HAP-1 (cell line): Measurements from ENCODE around the gene VIM.
A peak's percentile ranks its signal among the peaks of the same experiment; 100 is the strongest.

ENCODE experiments used
- DNase-seq, 2 experiments: peaks; one replicate each; pipeline ENCODE4 v3.0.0-alpha.2; 2016 to 2020; ENCODE audit warnings: low spot score in 2 of 2
- H3K27me3 ChIP-seq: fragments of 250-450 bp; sonication (Bioruptor Pico); 2 replicates; pipeline ENCODE4 v1.5.1; 2020; ENCODE audit warnings: low read depth, mild to moderate bottlenecking, moderate library complexity
- H3K36me3 ChIP-seq: fragments of 250-450 bp; sonication (Bioruptor Pico); replicated peaks from 2 replicates; pipeline ENCODE4 v1.5.1; 2020; ENCODE audit warnings: mild to moderate bottlenecking
- H3K4me1 ChIP-seq: fragments of 250-450 bp; sonication (Bioruptor Pico); 2 replicates; pipeline ENCODE4 v1.5.1; 2020; ENCODE audit warnings: mild to moderate bottlenecking
- H3K4me3 ChIP-seq: fragments of 250-450 bp; sonication (Bioruptor Pico); 2 replicates; pipeline ENCODE4 v1.5.1; 2020; ENCODE audit warnings: mild to moderate bottlenecking, moderate library complexity
- H3K9me3 ChIP-seq: fragments of 250-450 bp; sonication (Bioruptor Pico); 2 replicates; pipeline ENCODE4 v1.5.1; 2020; ENCODE audit warnings: mild to moderate bottlenecking, moderate library complexity
- in situ Hi-C: fragments of 300-500 bp; cut with MboI; formaldehyde crosslinking; loops from 3 replicates; pipeline ENCODE4 v1.14.3; 2020; ENCODE audit warnings: low sequenced_read_pairs, inconsistent platforms, mixed read lengths

The VIM gene

DNA sequence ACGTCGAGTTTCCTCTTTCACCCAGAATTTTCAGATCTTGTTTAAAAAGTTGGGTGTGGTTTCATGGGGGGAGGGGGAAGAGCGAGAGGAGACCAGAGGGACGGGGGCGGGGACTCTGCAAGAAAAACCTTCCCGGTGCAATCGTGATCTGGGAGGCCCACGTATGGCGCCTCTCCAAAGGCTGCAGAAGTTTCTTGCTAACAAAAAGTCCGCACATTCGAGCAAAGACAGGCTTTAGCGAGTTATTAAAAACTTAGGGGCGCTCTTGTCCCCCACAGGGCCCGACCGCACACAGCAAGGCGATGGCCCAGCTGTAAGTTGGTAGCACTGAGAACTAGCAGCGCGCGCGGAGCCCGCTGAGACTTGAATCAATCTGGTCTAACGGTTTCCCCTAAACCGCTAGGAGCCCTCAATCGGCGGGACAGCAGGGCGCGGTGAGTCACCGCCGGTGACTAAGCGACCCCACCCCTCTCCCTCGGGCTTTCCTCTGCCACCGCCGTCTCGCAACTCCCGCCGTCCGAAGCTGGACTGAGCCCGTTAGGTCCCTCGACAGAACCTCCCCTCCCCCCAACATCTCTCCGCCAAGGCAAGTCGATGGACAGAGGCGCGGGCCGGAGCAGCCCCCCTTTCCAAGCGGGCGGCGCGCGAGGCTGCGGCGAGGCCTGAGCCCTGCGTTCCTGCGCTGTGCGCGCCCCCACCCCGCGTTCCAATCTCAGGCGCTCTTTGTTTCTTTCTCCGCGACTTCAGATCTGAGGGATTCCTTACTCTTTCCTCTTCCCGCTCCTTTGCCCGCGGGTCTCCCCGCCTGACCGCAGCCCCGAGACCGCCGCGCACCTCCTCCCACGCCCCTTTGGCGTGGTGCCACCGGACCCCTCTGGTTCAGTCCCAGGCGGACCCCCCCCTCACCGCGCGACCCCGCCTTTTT lies at the start of gene VIM:
VIM (plus strand) TSS at position 151 of the 925 bp plus-strand sequence. CDS start 1,182 bp downstream, outside the sequence.
- peak within 1 kb of the TSS; percentile 81 for H3K4me3 ChIP-seq
- H3K36me3 ChIP-seq = peaks cover 33% of the 10 kb centered on the region
- peaks cover 27% of the 10 kb centered on the region for H3K4me1 ChIP-seq
- no peaks in the 10 kb centered on the region for H3K27me3 ChIP-seq
- DNase-seq = peak; percentile 72 to 85
- in situ Hi-C loops = no loop called here
- H3K9me3 ChIP-seq = 0 out of 2 replicates have a peak, but pooled peaks cover 2% of the 10 kb centered on the region

- Histone ChIP-seq H3K36me3 (no peaks in the 10 kb centered on the region), H3K9me3 (no peaks in the 10 kb centered on the region), H3K27me3 (no peaks in the 10 kb centered on the region), H3K4me1 (peaks cover 14% of the 10 kb centered on the region), H3K4me3 (no peak overlapping the region)
- no peak for DNase-seq
- in situ Hi-C loops = no loop called here
These were observed 49.0 kb upstream of the VIM start for GRCh38 chr10:17179002-17179401.

- no peak for DNase-seq
- in situ Hi-C loops = no loop called here
- Histone ChIP-seq H3K27me3 (no peaks in the 10 kb centered on the region), H3K36me3 (no peaks in the 10 kb centered on the region), H3K4me1 (peaks cover 15% of the 10 kb centered on the region), H3K9me3 (no peaks in the 10 kb centered on the region), H3K4me3 (no peak overlapping the region)
These were observed 46.9 kb upstream of the VIM start for GRCh38 chr10:17181110-17181509.

GRCh38 chr10:17181751-17182150 lies 46.3 kb upstream of the VIM start:
- Histone ChIP-seq H3K4me1 (peaks cover 15% of the 10 kb centered on the region), H3K36me3 (no peaks in the 10 kb centered on the region), H3K27me3 (no peaks in the 10 kb centered on the region), H3K4me3 (no peak overlapping the region), H3K9me3 (no peaks in the 10 kb centered on the region)
- no peak for DNase-seq
- in situ Hi-C loops = no loop called here

GRCh38 chr10:17183110-17183509 lies 44.9 kb upstream of the VIM start:
- Histone ChIP-seq H3K4me1 (peaks cover 15% of the 10 kb centered on the region), H3K9me3 (no peaks in the 10 kb centered on the region), H3K4me3 (no peak overlapping the region), H3K36me3 (no peaks in the 10 kb centered on the region), H3K27me3 (no peaks in the 10 kb centered on the region)
- DNase-seq = no peak
- in situ Hi-C loops = no loop called here

DNA sequence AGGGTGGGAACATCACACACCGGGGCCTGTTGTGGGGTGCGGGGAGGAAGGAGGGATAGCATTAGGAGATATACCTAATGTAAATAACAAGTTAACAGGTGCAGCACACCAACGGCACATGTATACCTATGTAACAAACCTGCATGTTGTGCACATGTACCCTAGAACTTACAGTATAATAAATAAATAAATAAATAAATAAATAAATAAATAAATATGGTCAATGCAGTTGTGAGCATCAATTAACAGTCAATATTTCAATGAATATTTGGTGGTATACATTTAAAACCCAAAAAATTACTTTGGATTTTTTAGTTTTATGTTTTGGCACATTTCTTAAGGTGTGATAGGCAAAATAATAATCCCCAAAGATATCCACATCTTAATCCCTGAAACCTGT lies 42.2 kb upstream of the VIM start:
- DNase-seq = no peak
- no peak overlapping the region for H3K4me3 ChIP-seq
- H3K9me3 ChIP-seq = no peaks in the 10 kb centered on the region
- in situ Hi-C loops = no loop called here
- peaks cover 19% of the 10 kb centered on the region for H3K4me1 ChIP-seq
- H3K27me3 ChIP-seq = no peaks in the 10 kb centered on the region
- no peaks in the 10 kb centered on the region for H3K36me3 ChIP-seq

DNA sequence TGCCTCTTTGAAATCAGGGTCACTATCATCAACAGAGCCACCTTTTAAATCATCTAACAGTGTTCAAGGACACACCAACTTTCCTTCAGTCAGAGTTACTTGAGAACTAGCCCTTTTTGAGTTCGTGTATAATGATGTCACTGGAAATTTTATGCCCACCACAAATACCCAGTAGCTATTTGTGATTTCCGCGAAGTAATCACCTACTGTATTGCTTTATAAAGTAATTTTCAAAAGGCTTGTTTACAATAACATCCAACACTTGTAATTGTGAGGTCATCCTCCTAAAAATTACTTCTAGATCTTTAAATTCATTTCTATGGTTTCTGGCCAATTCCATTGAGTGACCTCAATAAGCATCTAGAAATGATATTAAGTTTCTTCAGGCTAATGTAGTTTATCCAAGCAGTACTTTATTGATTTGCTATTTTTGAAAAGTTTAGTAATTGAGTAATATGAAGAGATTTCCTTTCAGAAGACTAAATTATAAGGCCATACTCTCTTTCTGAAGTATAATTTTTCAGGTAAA lies 39.3 kb upstream of the VIM start:
- Histone ChIP-seq H3K36me3 (no peaks in the 10 kb centered on the region), H3K27me3 (no peaks in the 10 kb centered on the region), H3K4me3 (no peak overlapping the region), H3K9me3 (no peaks in the 10 kb centered on the region), H3K4me1 (peaks cover 10% of the 10 kb centered on the region)
- in situ Hi-C loops = no loop called here
- DNase-seq = no peak

GRCh38 chr10:17190602-17191001 lies 37.4 kb upstream of the VIM start:
- no peaks in the 10 kb centered on the region for H3K36me3 ChIP-seq
- in situ Hi-C loops = no loop called here
- peaks cover 6% of the 10 kb centered on the region for H3K4me1 ChIP-seq
- H3K27me3 ChIP-seq = no peaks in the 10 kb centered on the region
- no peaks in the 10 kb centered on the region for H3K9me3 ChIP-seq
- H3K4me3 ChIP-seq = no peak overlapping the region
- DNase-seq = peak in 1 of 2 experiments; percentile 38

DNA sequence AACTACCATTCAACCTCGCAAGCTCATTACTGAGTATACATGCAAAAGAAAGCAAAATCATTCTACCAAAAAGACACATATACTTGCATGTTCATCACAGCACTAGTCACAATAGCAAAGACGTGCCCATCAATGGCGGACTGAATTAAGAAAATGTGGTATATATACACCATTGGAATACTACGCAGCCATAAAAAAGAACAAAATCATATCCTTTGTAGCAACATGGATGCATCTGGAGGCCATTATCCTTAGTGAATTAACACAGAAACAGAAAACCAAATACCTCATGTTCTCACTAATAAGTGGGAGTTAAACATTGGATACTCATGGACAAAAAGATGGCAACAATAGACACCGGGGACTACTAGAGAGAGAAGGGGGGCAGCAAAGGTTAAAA lies 33.0 kb upstream of the VIM start:
- Histone ChIP-seq H3K9me3 (no peaks in the 10 kb centered on the region), H3K27me3 (no peaks in the 10 kb centered on the region), H3K4me1 (peaks cover 25% of the 10 kb centered on the region), H3K36me3 (no peaks in the 10 kb centered on the region), H3K4me3 (no peak overlapping the region)
- in situ Hi-C loops = no loop called here
- DNase-seq = no peak

- peaks cover 21% of the 10 kb centered on the region for H3K4me1 ChIP-seq
- in situ Hi-C loops = no loop called here
These were observed 32.0 kb upstream of the VIM start for GRCh38 chr10:17196045-17196444.

GRCh38 chr10:17196573-17196972 lies 31.5 kb upstream of the VIM start:
- Histone ChIP-seq H3K9me3 (no peaks in the 10 kb centered on the region), H3K4me3 (no peak overlapping the region), H3K4me1 (peaks cover 21% of the 10 kb centered on the region), H3K27me3 (no peaks in the 10 kb centered on the region), H3K36me3 (no peaks in the 10 kb centered on the region)
- in situ Hi-C loops = no loop called here
- DNase-seq = no peak

More at GRCh38 chr10:17196045-17196444, 32.0 kb upstream of the VIM start:
- DNase-seq = no peak
- no peaks in the 10 kb centered on the region for H3K27me3 ChIP-seq
- no peak overlapping the region for H3K4me3 ChIP-seq
- no peaks in the 10 kb centered on the region for H3K9me3 ChIP-seq
- H3K36me3 ChIP-seq = no peaks in the 10 kb centered on the region

DNA sequence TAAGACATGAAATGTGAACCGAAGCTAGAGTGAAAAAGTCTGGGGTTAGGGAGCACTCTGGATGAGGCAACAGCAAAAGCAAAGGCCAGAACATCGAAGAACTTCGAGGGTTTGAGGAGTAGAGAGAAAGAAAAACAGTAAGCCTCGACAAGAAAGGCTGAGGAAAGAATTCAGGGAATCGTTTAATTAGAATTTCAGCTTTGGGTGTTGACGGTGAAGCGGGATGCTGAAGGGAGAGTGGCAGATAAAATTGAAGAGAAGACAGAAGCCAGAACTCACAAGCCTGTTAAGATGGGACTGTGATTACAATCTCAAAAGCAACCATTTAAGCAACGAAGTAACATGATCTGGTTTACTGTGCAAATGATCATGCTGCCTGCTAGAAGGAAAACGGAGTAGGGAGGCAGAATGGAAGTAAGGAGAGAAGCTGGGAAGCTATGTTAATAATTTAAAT lies 28.7 kb upstream of the VIM start:
- Histone ChIP-seq H3K27me3 (no peaks in the 10 kb centered on the region), H3K4me3 (peak overlapping the region; percentile 73), H3K36me3 (no peaks in the 10 kb centered on the region), H3K9me3 (no peaks in the 10 kb centered on the region), H3K4me1 (peaks cover 26% of the 10 kb centered on the region)
- in situ Hi-C loops = no loop called here
- peak; percentile 9 to 87 for DNase-seq

GRCh38 chr10:17200001-17200911 lies 27.8 kb upstream of the VIM start:
- Histone ChIP-seq H3K36me3 (no peaks in the 10 kb centered on the region), H3K4me3 (peak overlapping the region; percentile 73), H3K4me1 (peaks cover 26% of the 10 kb centered on the region), H3K27me3 (no peaks in the 10 kb centered on the region), H3K9me3 (no peaks in the 10 kb centered on the region)
- in situ Hi-C loops = no loop called here
- no peak for DNase-seq
